Activated B cell treated with CpG ODN at 0.5 μM for 24 hours (primary cell): ENCODE results near the gene NUMBL. TPM values are rescaled to one million over a fixed set of nuclear protein-coding genes. Genes with fewer than 3 reads are reported as not detected.

Source experiments
- ATAC-seq: fragments of 200-7000 bp; cut with Tn5 transposase; one replicate; pipeline ENCODE4 v1.10.0; 2021; ENCODE audit warnings: low read depth, mild to moderate bottlenecking, moderate library complexity
- CTCF ChIA-PET: fragments of 350-600 bp; sonication (Branson Sonifier 250); formaldehyde crosslinking; loops from one replicate; lab custom pipeline; 2021; ENCODE audit warnings: antibody characterized with exemption; lab: Charles Lee
- POLR2A ChIA-PET: fragments of 350-600 bp; sonication (Branson Sonifier 250); formaldehyde crosslinking; loops from one replicate; lab custom pipeline; 2021; ENCODE audit warnings: antibody characterized with exemption; lab: Charles Lee
- DNase-seq: peaks from one replicate; pipeline ENCODE4 v3.0.0; 2022
- H3K27ac Mint-ChIP-seq: one replicate; pipeline ENCODE4 v1.8.0; 2020; ENCODE audit warnings: mixed read lengths
- H3K27me3 Mint-ChIP-seq: one replicate; pipeline ENCODE4 v1.8.0; 2021; ENCODE audit warnings: mixed read lengths
- H3K36me3 Mint-ChIP-seq: one replicate; pipeline ENCODE4 v1.8.0; 2021; ENCODE audit warnings: low read depth, mixed read lengths
- H3K4me1 Mint-ChIP-seq: one replicate; pipeline ENCODE4 v1.8.0; 2021; ENCODE audit warnings: mixed read lengths
- H3K4me3 Mint-ChIP-seq: one replicate; pipeline ENCODE4 v1.8.0; 2020; ENCODE audit warnings: mild to moderate bottlenecking, mixed read lengths
- H3K9me3 Mint-ChIP-seq: one replicate; pipeline ENCODE4 v1.8.0; 2020; ENCODE audit warnings: mixed read lengths
- intact Hi-C: fragments of 100-400 bp; cut with micrococcal nuclease; formaldehyde crosslinking; loops from one replicate; pipeline ENCODE4 v1.15.1; 2024
- total RNA-seq: library from RNA; stranded (reverse); gene quantifications from 2 replicates; pipeline ENCODE4 v1.2.3, GENCODE V29; 2022
- TF ChIP-seq, protein P1 (sequence below): fragments of 200-600 bp; IDR thresholded peaks from one replicate; pipeline ENCODE4 v1.8.0; 2022; ENCODE audit warnings: antibody characterized with exemption, mild to moderate bottlenecking

NUMBL gene
- total RNA-seq, 1 donor from 2014 or later: 11.8 TPM

DNA sequence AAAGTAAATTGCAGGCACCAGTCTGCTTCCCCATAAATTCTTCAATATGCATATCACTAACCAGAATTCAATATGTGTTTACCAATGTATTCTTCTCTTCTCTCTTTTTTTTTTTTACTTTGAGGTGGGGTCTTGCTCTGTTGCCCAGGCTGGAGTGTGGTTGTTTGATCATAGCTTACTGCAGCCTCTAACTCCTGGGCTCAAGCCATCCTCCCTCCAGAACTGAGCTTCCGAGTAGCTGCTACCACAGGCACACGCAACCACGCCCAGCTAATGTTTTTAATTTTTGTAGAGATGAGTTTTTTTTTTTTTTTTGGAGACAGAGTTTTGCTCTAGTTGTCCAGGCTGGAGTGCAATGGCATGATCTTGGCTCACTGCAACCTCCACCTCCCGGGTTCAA lies 72.5 kb downstream of the NUMBL start:
- intact Hi-C loops: loop anchor here (10.0 kb wide), 1 partner anchor 97 kb away; the partner anchor contains the start of genes COQ8B and ITPKC
- H3K27ac Mint-ChIP-seq: no peak overlapping the region
- peaks cover 45% of the 10 kb centered on the region for H3K36me3 Mint-ChIP-seq
- POLR2A ChIA-PET: interaction anchor here (0.6 to 0.7 kb wide), 3 partner anchors 15 to 331 kb away, joined by 3 to 5 read pairs (median 4); no protein-coding TSS in a partner anchor
- H3K4me3 Mint-ChIP-seq: no peak overlapping the region
- H3K27me3 Mint-ChIP-seq: no peaks in the 10 kb centered on the region
- H3K9me3 Mint-ChIP-seq: no peaks in the 10 kb centered on the region
- H3K4me1 Mint-ChIP-seq: peaks cover 15% of the 10 kb centered on the region
- TF ChIP-seq, protein P1, sequence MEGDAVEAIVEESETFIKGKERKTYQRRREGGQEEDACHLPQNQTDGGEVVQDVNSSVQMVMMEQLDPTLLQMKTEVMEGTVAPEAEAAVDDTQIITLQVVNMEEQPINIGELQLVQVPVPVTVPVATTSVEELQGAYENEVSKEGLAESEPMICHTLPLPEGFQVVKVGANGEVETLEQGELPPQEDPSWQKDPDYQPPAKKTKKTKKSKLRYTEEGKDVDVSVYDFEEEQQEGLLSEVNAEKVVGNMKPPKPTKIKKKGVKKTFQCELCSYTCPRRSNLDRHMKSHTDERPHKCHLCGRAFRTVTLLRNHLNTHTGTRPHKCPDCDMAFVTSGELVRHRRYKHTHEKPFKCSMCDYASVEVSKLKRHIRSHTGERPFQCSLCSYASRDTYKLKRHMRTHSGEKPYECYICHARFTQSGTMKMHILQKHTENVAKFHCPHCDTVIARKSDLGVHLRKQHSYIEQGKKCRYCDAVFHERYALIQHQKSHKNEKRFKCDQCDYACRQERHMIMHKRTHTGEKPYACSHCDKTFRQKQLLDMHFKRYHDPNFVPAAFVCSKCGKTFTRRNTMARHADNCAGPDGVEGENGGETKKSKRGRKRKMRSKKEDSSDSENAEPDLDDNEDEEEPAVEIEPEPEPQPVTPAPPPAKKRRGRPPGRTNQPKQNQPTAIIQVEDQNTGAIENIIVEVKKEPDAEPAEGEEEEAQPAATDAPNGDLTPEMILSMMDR: no peak
- no peak for DNase-seq
- no peak for ATAC-seq
- CTCF ChIA-PET: no interaction called here

DNA sequence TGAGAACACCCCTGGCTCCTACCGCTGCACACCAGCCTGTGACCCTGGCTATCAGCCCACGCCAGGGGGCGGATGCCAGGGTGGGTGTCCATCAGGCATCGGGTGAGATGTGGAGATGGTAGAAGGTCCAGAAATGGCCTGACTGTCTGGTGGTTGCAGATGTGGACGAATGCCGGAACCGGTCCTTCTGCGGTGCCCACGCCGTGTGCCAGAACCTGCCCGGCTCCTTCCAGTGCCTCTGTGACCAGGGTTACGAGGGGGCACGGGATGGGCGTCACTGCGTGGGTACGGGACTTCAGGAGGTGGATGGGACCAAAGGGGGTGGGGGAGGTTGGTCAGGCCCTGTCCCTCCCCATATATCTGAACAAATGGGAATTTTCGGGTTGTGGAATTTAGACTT lies 73.5 kb downstream of the NUMBL start:
- Mint-ChIP-seq H3K4me1 (peaks cover 22% of the 10 kb centered on the region), H3K9me3 (no peaks in the 10 kb centered on the region), H3K4me3 (no peak overlapping the region), H3K36me3 (peaks cover 37% of the 10 kb centered on the region), H3K27me3 (no peaks in the 10 kb centered on the region), H3K27ac (no peak overlapping the region)
- intact Hi-C loops: loop anchor here (10.0 kb wide), 1 partner anchor 98 kb away; the partner anchor contains the start of genes COQ8B and ITPKC
- ChIA-PET CTCF (interaction anchor here (2.0 kb wide), 1 partner anchor 312 kb away, joined by 6 read pairs; no protein-coding TSS in a partner anchor), POLR2A (no interaction called here)
- ATAC-seq: no peak
- TF ChIP-seq, protein P1: no peak
- no peak for DNase-seq

DNA sequence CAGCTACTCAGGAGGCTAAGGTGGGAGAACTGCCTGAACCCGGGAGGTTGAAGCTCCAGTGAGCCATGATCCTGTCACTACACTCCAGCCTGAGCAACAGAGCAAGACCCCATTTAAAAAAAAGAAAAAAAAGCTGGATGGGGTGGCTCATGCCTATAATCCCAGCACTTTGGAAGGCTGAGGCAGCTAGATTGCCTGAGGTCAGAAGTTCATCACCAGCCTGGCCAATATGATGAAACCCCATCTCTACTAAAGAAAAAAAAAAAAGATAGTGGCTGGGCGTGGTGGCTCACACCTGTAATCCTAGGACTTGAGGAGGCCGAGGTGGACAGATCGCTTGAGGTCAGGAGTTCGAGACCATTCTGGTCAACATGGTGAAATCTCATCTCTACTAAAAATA lies 74.3 kb downstream of the NUMBL start:
- CTCF ChIA-PET: interaction anchor here (1.4 to 2.0 kb wide), 4 partner anchors 13 to 311 kb away, joined by 4 to 6 read pairs (median 5); no protein-coding TSS in a partner anchor
- DNase-seq (no peak), ATAC-seq (no peak)
- TF ChIP-seq, protein P1: no peak
- POLR2A ChIA-PET: interaction anchor here (0.6 to 1.1 kb wide), 4 partner anchors 11 to 337 kb away, joined by 3 to 8 read pairs (median 4); no protein-coding TSS in a partner anchor
- no peaks in the 10 kb centered on the region for H3K27me3 Mint-ChIP-seq
- no peaks in the 10 kb centered on the region for H3K9me3 Mint-ChIP-seq
- no peak overlapping the region for H3K27ac Mint-ChIP-seq
- peaks cover 26% of the 10 kb centered on the region for H3K4me1 Mint-ChIP-seq
- no peak overlapping the region for H3K4me3 Mint-ChIP-seq
- intact Hi-C loops: loop anchor here (10.0 kb wide), 1 partner anchor 99 kb away; the partner anchor contains the start of genes COQ8B and ITPKC
- H3K36me3 Mint-ChIP-seq: peaks cover 29% of the 10 kb centered on the region

Other genes with a start within 250 kb of the NUMBL start
- gene SERTAD3, start 246.3 kb downstream of the NUMBL start, total RNA-seq: 43.5 and 48.4 TPM in 2 replicates
- gene BLVRB, start 224.9 kb downstream of the NUMBL start, total RNA-seq: 12.3 and 14.6 TPM in 2 replicates
- gene SPTBN4, start 223.7 kb downstream of the NUMBL start, total RNA-seq: 0.20 and 0.49 TPM in 2 replicates
- 184 and 213 TPM in 2 replicates for gene SHKBP1, start 113.8 kb downstream of the NUMBL start, total RNA-seq
- 57.2 and 75.1 TPM in 2 replicates for gene LTBP4, start 89.3 kb downstream of the NUMBL start, total RNA-seq
- gene COQ8B, start 26.2 kb upstream of the NUMBL start, total RNA-seq: 34.4 and 38.5 TPM in 2 replicates
- 13.0 and 13.3 TPM in 2 replicates for gene ITPKC, start 26.5 kb upstream of the NUMBL start, total RNA-seq
- 8.5 and 12.7 TPM in 2 replicates for gene ACTMAP, start 59.8 kb upstream of the NUMBL start, total RNA-seq
- 138 TPM in 2 replicates for gene SNRPA, start 60.6 kb upstream of the NUMBL start, total RNA-seq
- gene MIA, start 84.9 kb upstream of the NUMBL start, total RNA-seq: 1.1 and 1.4 TPM in 2 replicates
- gene RAB4B, start 87.6 kb upstream of the NUMBL start, total RNA-seq: 90.6 and 98.1 TPM in 2 replicates
- gene EGLN2, start 108.5 kb upstream of the NUMBL start, total RNA-seq: 136 and 147 TPM in 2 replicates
- not detected in 2 replicates for gene CYP2A6, start 159.8 kb upstream of the NUMBL start, total RNA-seq
- not detected in 2 replicates for gene CYP2A7, start 191.6 kb upstream of the NUMBL start, total RNA-seq